ENCODE results near the gene DCST1.
A peak's percentile ranks its signal among the peaks of the same experiment; 100 is the strongest.

DCST1 gene

GRCh38 chr1:155052439-155053395 is 19.1 kb downstream of the DCST1 start:
- no peak for DNase-seq (ENCODE audit: low read depth in 2 of 2)

GRCh38 chr1:155053531-155054105 is 20.0 kb downstream of the DCST1 start:
- DNase-seq (ENCODE audit: low read depth in 2 of 2), result no peak

DNA sequence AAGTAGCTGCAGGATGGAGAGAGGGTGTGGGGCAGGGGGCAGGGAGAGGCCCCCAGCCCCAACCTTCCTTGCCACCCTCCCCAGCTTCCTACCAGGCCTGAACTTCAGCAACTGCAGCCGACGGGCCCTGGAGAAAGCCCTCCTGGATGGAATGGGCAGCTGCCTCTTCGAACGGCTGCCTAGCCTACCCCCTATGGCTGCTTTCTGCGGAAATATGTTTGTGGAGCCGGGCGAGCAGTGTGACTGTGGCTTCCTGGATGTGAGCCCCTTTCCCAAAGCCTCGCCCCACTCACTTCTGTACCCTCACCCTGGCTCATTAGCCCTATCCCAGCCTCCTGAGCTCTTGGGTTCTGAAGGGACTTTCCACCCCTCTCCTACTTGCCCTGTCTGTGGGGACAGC is 23.5 kb downstream of the DCST1 start:
- DNase-seq (ENCODE audit: low read depth in 2 of 2), result no peak

- no peak for DNase-seq (ENCODE audit: low read depth in 2 of 2)
Observed at GRCh38 chr1:155057788-155058211, 24.2 kb downstream of the DCST1 start.

DNA sequence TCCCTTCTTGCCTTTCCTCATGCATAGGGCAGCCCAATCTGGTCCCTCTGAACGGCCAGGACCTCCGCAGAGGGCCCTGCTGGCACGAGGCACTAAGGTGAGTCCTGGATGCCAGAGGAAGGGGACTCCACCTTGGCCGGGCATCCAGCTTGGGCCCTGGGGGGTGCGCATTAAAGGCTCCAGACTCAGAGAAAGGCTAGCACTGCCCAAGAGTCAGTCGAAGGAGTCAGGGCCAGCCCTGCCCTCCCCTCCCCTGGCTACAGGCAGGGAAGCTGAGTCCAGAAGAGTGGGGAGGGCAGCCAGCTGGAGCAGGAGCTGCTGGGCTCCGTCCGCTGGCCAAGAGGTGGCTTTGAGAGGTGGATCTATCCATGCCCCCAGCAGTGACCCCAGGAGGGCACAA is 27.1 kb downstream of the DCST1 start:
- DNase-seq (ENCODE audit: low read depth in 2 of 2), result no peak

GRCh38 chr1:155061381-155062150 is 27.9 kb downstream of the DCST1 start:
- DNase-seq (ENCODE audit: low read depth in 2 of 2), result peak; percentile 91 to 99

- DNase-seq (ENCODE audit: low read depth in 2 of 2), result no peak
Observed at GRCh38 chr1:155062151-155062686, 28.6 kb downstream of the DCST1 start.

DNA sequence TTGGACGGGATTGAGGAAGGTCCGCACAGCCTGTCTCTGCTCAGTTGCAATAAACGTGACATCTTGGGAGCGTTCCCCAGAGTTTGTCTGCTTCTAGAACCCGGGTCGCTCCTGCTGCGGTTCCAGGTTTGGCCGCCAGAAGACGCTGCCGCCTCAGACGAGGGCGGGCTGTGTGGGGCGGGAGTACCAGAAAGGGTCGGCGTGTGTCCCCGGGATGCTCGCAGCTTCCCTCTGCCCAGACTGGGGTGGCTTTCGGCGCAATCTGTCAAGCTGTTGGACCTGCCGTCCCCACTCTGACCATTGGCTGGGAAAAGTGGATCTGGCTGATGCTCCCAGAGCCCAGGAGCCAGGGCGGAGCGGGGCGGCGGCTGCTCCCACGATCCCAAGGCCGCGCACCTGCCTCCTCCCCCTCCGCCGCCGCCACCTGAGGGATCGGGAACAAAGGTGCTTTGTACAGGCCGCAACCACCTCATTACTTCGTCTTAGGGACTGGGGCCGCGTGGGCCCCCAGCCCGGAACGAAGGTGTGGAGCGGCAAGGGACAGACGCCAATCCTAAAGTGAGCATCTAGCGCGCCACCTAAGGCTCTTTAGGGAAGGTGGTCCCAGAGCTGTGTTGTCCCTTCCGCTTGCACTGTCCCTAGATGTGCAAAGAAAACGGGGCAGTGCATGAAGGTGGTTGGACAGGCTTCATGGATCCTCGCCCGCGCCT is 29.2 kb downstream of the DCST1 start:
- peak; percentile 75 to 86 for DNase-seq (ENCODE audit: low read depth in 2 of 2)

- DNase-seq (ENCODE audit: low read depth in 2 of 2), result peak; percentile 70 to 81
Observed at GRCh38 chr1:155063550-155064110, 30.0 kb downstream of the DCST1 start, which contains the start of gene EFNA4. Gene EFNA4 (plus strand): TSS chr1:155063740. CDS start chr1:155063824, 84 bp downstream.

DNA sequence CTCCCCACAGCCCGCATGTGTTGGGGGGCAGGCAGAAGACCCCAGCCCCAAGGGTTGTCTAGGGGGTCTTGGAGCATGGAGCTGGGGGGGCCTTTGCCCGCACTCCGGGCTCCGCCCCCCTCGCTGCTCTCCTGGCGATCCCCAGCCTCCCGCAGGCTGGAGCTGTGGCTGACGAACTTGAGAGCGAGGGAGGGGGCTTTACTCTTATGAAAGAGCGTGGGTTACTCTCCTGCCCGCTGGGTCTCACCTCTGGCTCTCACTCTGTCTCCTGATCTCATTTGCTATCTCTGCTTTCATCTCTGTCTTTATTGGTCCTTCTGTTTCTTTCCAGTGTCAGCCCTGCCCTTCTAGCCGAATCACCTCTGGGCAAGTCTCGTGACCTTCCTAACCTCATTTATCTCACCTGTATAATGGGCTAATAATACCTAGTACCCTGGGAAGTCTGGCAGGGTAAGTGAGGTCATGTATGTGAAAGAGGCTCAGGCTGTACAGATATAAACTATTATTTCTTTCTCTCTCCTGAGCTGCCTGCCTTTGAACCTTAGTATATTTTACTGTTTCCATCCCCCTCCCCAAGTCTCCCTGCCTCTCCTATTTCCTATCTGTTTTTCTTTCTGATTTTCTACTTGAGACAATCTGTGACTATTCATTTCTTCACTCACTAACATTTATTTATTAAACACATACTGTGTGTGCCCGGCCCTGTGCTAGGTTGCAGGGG is 30.6 kb downstream of the DCST1 start:
- no peak for DNase-seq (ENCODE audit: low read depth in 2 of 2)

GRCh38 chr1:155064832-155065429 is 31.3 kb downstream of the DCST1 start:
- no peak for DNase-seq (ENCODE audit: low read depth in 2 of 2)

DNA sequence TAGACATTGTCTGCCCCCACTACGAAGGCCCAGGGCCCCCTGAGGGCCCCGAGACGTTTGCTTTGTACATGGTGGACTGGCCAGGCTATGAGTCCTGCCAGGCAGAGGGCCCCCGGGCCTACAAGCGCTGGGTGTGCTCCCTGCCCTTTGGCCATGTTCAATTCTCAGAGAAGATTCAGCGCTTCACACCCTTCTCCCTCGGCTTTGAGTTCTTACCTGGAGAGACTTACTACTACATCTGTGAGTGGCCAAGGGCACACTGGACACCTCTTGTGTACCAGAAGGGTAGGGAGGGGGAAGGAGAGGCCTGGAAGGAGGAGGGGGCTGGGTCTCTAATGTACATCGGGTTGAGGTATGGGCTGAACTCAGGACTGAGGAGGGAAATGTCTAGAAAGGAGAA is 33.2 kb downstream of the DCST1 start:
- no peak for DNase-seq (ENCODE audit: low read depth in 2 of 2)

- DNase-seq (ENCODE audit: low read depth in 2 of 2), result no peak
Observed at GRCh38 chr1:155068599-155068998, 35.0 kb downstream of the DCST1 start.

GRCh38 chr1:155069551-155070157 is 36.0 kb downstream of the DCST1 start:
- no peak for DNase-seq (ENCODE audit: low read depth in 2 of 2)

DNA sequence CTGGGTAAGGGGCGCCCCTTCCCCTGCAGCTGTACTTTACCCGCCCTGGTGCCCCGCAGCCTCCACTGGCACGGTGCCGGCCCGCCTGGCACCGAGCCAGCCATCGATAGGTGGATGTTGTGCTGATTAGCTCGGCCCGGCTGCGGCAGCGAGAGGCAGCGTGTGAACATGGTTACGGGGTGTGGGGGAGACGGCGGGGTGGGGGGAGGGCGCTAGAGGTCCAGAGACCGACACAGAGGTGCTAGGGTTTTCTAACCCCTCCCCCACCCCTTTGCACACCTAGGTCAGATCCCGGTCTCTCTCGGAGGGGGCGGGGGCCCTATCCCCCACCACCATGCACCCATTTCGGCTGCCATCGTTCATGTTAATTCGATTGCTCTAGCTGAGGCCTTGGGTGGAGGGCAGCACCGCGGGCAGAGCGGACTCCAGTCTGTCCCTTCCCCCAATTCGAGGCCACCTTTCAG is 36.6 kb downstream of the DCST1 start:
- no peak for DNase-seq (ENCODE audit: low read depth in 2 of 2)

DNA sequence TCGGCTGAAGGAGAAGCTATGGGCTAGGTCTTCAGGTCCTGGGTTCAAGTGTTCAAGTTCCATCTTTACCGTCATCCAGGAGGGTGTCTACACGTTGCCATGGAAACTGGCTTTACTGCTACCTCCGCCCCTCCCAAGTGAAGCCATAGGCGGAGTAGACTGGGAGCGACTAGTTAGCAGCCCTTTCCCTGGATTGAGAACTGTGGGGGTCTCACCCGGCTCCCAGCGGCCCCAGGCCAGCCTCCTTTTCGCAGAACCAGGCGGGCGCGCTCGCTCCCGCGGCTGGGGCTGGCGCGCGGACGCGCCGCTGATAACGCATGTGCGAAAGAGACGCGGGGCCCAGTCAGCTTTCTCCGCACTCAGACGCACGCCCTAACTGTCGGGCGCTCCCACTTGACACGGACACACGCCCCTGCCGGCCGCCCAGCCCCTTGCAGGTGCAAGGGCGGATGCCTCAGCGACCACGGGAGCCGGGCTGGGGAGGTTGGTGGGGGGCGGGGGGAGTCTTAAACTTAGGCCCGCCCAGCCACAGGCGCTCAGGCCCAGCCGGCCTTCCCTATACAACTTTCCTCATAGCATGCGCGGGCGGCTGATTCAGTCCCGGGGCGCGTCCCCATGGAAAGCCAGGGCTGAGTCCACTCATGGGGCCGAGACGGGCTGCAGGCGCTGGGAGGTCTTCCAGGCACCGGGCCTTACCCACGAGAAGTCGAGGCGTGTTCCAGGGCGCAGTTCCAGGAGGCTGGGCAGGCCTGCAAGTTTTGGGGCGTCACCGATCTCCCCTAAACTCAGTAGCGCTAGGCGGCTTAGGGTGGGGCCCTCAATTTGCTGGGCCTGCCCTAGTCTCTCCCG is 37.3 kb downstream of the DCST1 start:
- DNase-seq (ENCODE audit: low read depth in 2 of 2), result peak; percentile 68 to 69

DNA sequence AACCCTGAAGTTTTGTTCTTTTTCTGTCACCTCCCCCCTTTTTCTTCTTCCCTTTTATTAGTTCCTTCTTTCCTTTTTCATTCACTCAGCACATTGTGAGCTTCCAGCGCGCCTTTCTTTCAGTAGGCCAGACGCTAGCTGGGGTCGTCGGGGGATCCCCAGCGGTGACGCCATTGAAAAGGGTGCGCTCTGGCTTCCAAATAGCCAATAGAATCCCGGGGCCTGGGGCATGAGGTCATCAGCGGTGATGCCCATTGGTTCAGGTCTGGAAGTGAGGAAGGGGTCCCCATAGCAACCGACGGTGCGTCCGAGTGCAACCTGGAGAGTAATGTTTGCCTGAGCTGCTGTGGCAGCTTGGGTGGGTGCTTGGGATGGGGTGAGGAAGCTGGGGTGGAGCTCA is 38.1 kb downstream of the DCST1 start:
- no peak for DNase-seq (ENCODE audit: low read depth in 2 of 2)

- DNase-seq (ENCODE audit: low read depth in 2 of 2), result no peak
Observed at GRCh38 chr1:155072531-155073289, 39.1 kb downstream of the DCST1 start.
